Body of pancreas (tissue), 4 donors: Measurements from ENCODE around the gene MMD.

Experiments used
- POLR2A ChIP-seq, 3 donors: fragments of 450-650 bp; IDR thresholded peaks; one replicate each; pipeline ENCODE4 v1.6.1; 2016; ENCODE audit warnings: antibody characterized with exemption in 3 of 3, mild to moderate bottlenecking in 2 of 3
- TF ChIP-seq, protein P1 (sequence below), 7 experiments: fragments of 450-650 bp in 4 of 7; fragments of 200-600 bp in 3 of 7; sonication (generic) in 3 of 7; IDR thresholded peaks; one replicate each; pipeline ENCODE4 v1.5.1; 2016 to 2019; ENCODE audit warnings: antibody characterized with exemption in 7 of 7

- TF ChIP-seq, protein P1, sequence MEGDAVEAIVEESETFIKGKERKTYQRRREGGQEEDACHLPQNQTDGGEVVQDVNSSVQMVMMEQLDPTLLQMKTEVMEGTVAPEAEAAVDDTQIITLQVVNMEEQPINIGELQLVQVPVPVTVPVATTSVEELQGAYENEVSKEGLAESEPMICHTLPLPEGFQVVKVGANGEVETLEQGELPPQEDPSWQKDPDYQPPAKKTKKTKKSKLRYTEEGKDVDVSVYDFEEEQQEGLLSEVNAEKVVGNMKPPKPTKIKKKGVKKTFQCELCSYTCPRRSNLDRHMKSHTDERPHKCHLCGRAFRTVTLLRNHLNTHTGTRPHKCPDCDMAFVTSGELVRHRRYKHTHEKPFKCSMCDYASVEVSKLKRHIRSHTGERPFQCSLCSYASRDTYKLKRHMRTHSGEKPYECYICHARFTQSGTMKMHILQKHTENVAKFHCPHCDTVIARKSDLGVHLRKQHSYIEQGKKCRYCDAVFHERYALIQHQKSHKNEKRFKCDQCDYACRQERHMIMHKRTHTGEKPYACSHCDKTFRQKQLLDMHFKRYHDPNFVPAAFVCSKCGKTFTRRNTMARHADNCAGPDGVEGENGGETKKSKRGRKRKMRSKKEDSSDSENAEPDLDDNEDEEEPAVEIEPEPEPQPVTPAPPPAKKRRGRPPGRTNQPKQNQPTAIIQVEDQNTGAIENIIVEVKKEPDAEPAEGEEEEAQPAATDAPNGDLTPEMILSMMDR (IDR thresholded peaks at IDR 0.05), result no peak
- TF ChIP-seq POLR2A (IDR thresholded peaks at IDR 0.05), result no peak
Measured at GRCh38 chr17:55351226-55351625, 70.4 kb downstream of the MMD start.
